ENCODE measurements around the gene CES4A.
"Not testable (repeated sequence)": the region's sequence is repeated elsewhere in the genome, so short reads cannot be mapped to it uniquely, and the experiment has no call there.

CES4A gene

DNA sequence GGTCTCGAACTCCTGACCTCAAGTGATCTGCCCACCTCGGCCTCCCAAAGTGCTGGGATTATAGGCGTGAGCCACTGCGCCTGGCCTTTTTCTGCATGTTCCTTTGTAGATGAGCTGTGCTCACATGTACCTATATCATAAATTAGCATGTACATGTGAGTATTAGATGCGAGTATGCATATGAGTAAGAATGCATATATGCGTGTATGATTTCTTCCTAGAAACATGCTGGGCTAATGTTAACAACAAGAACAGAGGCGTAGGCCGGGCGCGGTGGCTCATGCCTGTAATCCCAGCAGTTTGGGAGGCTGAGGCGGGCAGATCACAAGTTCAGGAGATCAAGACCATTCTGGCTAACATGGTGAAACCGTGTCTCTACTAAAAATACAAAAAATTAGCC is 5.2 kb downstream of the CES4A start:
- not testable (repeated sequence) for H3K4me3 Mint-ChIP-seq; H3K4me1 Mint-ChIP-seq; DNase-seq; H3K9me3 Mint-ChIP-seq; H3K27me3 Mint-ChIP-seq; H3K36me3 Mint-ChIP-seq (ENCODE audit: low read depth); H3K27ac Mint-ChIP-seq; ATAC-seq

DNA sequence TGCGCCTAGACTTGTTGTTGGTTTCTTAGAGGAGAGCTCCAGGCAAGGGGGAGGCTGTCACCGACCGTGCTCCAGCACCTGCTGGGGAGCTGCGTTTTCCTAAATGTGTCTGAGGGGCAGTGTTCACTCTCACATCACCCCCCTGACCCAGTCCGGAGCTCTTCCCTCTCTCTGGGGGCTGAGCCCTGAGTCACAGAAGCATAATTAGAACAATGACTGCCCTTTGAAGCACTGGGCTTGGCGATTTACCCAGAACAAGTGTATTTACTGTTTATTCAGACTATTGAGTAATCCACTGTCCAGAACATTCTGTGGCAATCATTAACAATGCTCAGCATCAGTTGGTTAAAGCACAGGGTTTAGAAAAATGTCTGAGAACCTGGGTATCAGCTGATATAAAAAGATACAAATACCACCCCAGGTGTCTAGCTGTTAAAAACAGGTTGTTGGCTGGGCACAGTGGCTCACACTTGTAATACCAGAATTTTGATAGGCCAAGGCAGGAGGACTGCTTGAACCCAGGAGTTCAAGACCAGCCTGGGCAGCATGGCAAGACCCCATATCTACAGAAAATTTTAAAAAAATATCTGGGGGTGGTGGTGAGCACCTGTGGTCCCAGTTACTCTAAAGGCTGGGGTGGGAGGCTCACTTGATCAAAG is 8.1 kb downstream of the CES4A start:
- DNase-seq (no peak), ATAC-seq (no peak)
- Mint-ChIP-seq H3K4me3 (no peak overlapping the region), H3K27me3 (no peaks in the 10 kb centered on the region), H3K36me3 (ENCODE audit: low read depth) (no peaks in the 10 kb centered on the region), H3K27ac (no peak overlapping the region), H3K9me3 (no peaks in the 10 kb centered on the region), H3K4me1 (peaks cover 8% of the 10 kb centered on the region)

DNA sequence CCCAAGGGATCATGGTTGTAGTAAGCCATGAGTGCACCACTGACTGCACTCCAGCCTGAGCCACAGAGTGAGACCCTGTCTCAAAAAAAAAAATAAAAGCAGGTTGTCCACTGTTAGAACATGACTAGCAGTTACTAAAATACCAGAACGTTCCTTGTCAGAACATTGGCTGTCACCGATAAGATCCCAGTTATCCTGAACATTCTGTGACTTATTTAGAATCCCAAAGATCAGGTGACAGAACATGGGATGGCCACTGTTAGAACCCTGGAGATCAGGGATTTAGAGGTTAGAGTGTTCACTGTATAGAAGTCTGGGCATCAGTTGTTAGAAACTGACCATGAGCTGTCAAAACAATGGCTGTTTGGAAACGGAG is 8.6 kb downstream of the CES4A start:
- Mint-ChIP-seq H3K4me3 (no peak overlapping the region), H3K4me1 (peaks cover 12% of the 10 kb centered on the region), H3K9me3 (no peaks in the 10 kb centered on the region), H3K27me3 (no peaks in the 10 kb centered on the region), H3K27ac (no peak overlapping the region), H3K36me3 (ENCODE audit: low read depth) (no peaks in the 10 kb centered on the region)
- no peak for ATAC-seq
- no peak for DNase-seq

DNA sequence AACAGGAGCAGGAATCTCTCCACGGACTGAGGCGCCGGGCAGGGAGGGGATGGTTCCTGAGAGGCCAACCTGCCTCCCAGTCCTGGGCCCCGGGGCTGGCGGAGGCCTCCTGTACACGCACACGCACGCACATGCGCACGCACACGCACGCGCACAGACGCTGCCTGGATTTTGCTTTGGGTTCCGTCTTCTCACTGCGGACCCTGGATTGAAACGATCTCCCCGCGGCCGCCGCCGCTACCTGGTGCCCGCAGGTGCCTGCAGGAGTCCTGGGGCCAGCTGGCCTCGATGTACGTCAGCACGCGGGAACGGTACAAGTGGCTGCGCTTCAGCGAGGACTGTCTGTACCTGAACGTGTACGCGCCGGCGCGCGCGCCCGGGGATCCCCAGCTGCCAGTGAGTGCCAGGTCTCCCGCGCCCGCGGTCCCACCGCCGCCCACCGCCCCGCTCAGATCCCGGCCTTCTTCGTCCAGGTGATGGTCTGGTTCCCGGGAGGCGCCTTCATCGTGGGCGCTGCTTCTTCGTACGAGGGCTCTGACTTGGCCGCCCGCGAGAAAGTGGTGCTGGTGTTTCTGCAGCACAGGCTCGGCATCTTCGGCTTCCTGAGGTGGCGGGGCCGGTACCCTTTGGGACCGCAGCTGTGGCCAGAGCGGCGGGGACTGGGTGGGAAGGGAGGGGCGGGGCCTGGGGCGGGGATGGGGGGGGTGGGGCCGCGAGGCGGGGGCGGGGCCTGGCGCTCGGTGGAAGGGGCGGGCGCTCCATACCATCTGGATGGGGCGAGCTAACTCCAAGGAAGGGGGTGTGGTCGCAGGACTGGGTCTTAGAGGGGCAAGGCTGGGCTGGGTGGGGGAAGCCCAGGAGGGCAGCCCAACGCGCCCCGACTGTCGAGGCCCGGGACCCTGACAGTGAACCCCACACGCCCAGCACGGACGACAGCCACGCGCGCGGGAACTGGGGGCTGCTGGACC is 12.3 kb downstream of the CES4A start:
- H3K36me3 Mint-ChIP-seq (ENCODE audit: low read depth) = no peaks in the 10 kb centered on the region
- DNase-seq (peak; percentile 48), ATAC-seq (peak; percentile 60)
- H3K27me3 Mint-ChIP-seq = no peaks in the 10 kb centered on the region
- H3K27ac Mint-ChIP-seq = peak overlapping the region; percentile 55
- H3K9me3 Mint-ChIP-seq = no peaks in the 10 kb centered on the region
- H3K4me3 Mint-ChIP-seq = peak overlapping the region; percentile 70
- peaks cover 13% of the 10 kb centered on the region for H3K4me1 Mint-ChIP-seq

DNA sequence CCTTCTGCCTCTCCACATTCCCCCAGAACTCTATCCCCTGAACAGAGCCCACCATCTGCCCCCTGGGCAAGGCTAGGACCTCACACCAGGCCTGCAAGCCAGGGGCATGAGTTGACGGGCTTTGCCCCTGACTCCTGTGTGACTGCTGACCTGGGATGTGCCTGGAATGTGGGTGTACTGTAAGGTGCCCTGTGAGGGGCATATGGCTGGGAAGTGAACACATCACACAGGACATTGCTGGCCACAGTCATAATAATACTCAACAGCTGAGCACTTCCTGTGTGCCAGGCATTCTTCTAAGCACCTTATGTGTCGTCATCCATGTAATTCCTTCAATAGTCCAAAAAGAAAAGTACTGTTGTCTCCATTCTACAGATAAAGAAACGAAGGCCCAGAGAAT is 13.3 kb downstream of the CES4A start:
- DNase-seq (no peak), ATAC-seq (no peak)
- Mint-ChIP-seq H3K4me3 (no peak overlapping the region), H3K4me1 (peaks cover 13% of the 10 kb centered on the region), H3K27me3 (no peaks in the 10 kb centered on the region), H3K27ac (no peak overlapping the region), H3K36me3 (ENCODE audit: low read depth) (no peaks in the 10 kb centered on the region), H3K9me3 (no peaks in the 10 kb centered on the region)

DNA sequence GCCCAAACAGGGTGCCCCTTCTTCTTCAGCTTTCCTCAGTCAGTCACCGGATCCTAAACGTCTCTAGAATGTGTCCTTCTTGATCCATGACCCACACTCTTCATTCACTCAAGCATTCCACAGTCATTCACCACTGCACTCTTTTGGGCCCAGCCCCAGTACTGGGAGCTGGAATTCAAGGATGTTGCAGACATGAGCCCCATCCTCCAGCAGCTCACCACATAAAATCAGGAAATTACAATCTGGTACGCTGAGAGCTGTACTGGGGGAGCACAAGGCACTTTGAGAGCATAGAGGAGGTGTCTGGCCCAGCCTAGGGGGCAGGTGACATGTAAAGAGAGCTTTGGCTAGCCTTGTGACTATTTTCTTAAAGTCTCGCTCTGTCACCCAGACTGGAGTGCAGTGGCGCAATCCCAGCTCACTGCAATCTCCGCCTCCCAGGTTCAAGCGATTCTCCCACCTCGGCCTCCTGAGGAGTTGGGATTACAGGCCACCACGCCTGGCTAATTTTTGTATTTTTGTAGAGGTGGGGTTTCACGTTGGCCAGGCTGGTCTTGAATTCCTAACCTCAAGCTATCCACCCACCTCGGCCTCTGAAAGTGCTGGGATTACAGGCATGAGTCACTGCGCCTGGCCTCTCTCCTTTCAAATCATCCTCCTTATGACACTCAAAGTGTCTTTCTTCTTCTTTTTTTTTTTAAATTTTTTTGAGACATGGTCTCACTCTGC is 18.7 kb downstream of the CES4A start:
- H3K9me3 Mint-ChIP-seq = no peaks in the 10 kb centered on the region
- H3K4me1 Mint-ChIP-seq = peaks cover 2% of the 10 kb centered on the region
- H3K36me3 Mint-ChIP-seq (ENCODE audit: low read depth) = no peaks in the 10 kb centered on the region
- no peak for ATAC-seq
- no peaks in the 10 kb centered on the region for H3K27me3 Mint-ChIP-seq
- no peak for DNase-seq
- no peak overlapping the region for H3K4me3 Mint-ChIP-seq
- H3K27ac Mint-ChIP-seq = no peak overlapping the region

DNA sequence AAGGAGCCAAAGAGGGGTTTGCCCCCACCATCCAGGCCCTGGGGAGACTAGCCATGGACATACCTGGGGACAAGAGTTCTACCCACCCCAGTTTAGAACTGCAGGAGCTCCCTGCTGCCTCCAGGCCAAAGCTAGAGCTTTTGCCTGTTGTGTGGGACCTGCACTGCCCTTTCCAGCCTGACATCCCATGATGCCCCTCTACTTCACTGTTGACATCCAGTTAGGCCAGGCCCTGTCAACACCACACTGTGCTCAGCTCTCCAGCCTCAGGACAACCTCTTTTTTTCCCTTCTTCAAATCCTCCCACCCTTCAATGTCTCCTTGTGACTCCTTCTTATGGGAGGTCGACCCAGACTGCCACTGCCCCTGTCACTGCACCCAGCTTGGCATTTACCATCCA is 20.8 kb downstream of the CES4A start:
- DNase-seq (no peak), ATAC-seq (no peak)
- Mint-ChIP-seq H3K4me1 (peaks cover 7% of the 10 kb centered on the region), H3K4me3 (no peak overlapping the region), H3K9me3 (no peaks in the 10 kb centered on the region), H3K27me3 (no peaks in the 10 kb centered on the region), H3K36me3 (ENCODE audit: low read depth) (no peaks in the 10 kb centered on the region), H3K27ac (no peak overlapping the region)

DNA sequence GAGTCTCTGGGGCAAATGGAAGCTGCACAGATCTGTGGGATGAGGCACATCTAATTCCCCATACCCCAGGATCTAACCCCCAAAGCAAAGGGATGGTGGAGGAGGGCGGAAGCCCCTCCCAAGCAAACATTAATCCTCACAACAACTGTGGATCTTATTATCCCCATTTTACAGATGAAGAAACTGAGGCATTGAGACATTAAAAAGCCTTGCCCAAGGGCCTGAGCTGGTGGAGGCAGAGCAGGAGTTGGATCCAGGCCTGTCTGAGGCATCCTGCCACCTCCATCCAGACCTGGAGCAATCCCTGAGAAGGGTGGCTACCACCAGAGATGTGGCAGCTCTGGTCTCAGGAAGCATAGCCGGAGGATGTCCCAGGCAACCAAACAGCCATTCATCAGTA is 22.9 kb downstream of the CES4A start:
- Mint-ChIP-seq H3K36me3 (ENCODE audit: low read depth) (no peaks in the 10 kb centered on the region), H3K9me3 (no peaks in the 10 kb centered on the region), H3K27me3 (peaks cover 4% of the 10 kb centered on the region), H3K4me3 (no peak overlapping the region), H3K27ac (no peak overlapping the region), H3K4me1 (peaks cover 18% of the 10 kb centered on the region)
- ATAC-seq = no peak
- DNase-seq = no peak

DNA sequence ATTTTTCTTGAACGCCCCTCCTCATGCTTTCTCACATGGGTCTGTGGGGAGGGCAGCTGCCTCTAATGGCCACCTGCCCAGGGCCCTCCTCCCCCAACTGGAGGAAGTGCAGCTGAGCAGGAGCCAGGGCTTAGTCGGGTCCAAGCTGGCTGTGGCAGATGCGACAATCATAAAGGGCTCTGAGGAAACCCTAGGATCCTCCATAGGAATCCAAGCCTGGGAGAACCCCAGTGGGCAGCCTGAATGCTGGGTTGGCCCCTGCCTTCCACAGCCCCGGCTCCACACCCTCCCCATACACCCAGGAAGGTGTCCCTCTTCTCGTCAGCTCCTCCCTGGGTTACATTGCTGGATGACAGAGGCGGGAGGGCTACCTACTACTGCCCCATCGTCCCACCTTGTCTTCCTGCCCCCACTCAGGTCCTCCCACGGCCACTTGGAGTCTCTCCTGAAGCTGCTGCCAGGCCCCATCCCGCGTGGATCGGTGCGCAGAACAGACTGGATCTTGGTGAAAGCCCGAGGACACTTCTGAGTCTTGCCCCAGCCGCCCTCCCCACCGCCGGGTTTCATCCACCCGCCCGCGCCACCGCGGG is 24.9 kb downstream of the CES4A start:
- DNase-seq = no peak
- no peak for ATAC-seq
- Mint-ChIP-seq H3K9me3 (no peaks in the 10 kb centered on the region), H3K27ac (peak overlapping the region; percentile 42), H3K27me3 (peaks cover 4% of the 10 kb centered on the region), H3K4me3 (peak overlapping the region; percentile 70), H3K4me1 (peaks cover 16% of the 10 kb centered on the region), H3K36me3 (ENCODE audit: low read depth) (no peaks in the 10 kb centered on the region)

DNA sequence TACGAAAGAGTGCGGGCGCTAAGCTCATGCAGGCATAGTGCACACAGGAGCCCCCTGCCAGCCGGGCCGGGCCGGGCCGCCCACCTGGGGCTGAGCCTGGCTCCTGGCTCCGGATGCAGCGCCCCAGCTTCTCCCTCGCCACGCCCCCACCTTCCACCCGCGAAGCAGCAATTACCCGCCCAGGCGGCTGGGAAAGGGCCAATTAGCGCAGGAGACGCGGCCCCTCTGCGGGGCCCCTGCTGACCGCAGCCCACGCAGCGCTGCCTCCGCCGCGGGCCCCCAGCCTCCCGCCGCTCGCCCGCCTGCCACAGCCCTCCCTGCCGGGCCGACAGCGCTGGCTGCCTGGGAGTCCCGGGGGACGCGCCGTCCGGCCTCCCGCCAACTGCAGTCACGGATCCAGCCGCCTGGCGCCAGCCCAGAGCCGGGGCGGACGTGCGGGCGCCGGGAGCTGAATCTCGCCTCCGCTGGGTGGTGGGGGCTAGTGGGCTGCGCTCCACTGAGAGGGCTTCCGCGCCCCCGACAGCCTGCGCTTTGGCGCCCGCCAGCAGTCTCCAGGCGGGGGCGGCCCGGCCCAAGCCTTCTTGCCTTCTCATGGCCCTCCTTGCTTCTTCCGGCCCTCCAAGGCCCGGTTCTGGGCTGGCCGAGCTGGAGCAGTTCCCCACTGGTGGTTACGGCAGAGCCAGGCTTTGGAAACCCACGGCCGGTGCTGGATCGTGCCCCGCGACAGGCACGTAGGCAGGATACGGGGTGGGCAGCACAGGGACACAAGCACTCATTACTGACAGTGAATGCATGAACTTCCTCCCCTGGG is 25.6 kb downstream of the CES4A start:
- Mint-ChIP-seq H3K4me3 (peak overlapping the region; percentile 72), H3K9me3 (no peaks in the 10 kb centered on the region), H3K36me3 (ENCODE audit: low read depth) (no peaks in the 10 kb centered on the region), H3K27ac (peak overlapping the region; percentile 56), H3K27me3 (peaks cover 4% of the 10 kb centered on the region), H3K4me1 (peaks cover 16% of the 10 kb centered on the region)
- peak; percentile 84 for DNase-seq
- peak; percentile 58 for ATAC-seq

DNA sequence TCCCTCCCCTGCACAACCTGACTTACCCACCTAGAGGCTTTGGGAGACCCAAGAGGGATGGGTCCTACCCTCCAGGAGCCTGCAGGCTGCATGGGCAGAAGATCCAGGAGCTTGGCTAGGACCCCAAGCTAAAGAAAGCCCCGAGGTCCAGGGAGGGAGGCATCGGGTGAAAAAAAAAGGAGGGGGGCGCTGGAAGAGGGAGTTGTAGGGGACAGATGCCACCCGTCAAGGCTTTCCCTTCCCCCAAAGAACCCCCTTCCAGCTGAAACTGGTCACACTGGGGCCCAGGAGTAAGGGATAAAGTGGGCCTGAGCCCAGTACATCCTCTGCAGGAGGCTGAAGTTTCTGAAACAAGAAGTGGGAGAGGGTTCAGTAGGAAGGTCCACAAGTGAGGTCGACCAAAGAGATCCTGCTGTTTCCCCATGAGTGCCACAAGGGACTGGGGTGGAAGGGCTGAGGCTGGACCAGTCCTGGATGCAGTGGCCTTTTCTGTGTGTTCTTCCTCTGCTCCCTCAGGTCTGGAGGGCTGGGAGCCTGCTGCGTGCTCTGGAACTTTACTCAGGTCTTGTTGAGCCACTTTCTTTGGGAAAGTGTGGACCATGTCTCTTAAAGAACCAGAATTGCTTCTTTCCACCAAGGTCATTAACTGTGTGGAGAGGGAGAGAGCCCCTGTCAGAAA is 26.4 kb downstream of the CES4A start:
- no peak for ATAC-seq
- Mint-ChIP-seq H3K27ac (no peak overlapping the region), H3K4me3 (peak overlapping the region; percentile 72), H3K27me3 (peaks cover 4% of the 10 kb centered on the region), H3K4me1 (peaks cover 16% of the 10 kb centered on the region), H3K9me3 (no peaks in the 10 kb centered on the region), H3K36me3 (ENCODE audit: low read depth) (no peaks in the 10 kb centered on the region)
- DNase-seq = no peak

DNA sequence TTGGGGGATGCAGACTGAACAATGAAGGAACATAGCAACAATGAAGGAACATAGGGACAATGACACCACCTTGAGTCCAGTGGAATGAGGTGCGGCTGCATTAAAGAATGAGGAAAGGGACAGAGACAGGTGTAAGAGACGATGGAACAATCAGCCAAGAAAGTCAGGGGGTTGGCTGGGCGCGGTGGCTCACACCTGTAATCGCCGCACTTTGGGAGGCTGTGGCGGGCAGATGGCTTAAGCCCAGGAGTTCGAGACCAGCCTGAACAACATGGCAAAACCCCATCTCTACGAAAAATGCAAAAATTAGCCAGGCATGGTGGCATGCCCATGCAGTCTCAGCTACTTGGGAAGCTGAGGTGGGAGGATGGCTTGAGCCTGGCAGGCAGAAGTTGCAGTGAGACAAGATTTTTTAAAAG is 26.9 kb downstream of the CES4A start:
- no peaks in the 10 kb centered on the region for H3K9me3 Mint-ChIP-seq
- DNase-seq (no peak), ATAC-seq (no peak)
- H3K36me3 Mint-ChIP-seq (ENCODE audit: low read depth) = no peaks in the 10 kb centered on the region
- no peak overlapping the region for H3K27ac Mint-ChIP-seq
- peaks cover 4% of the 10 kb centered on the region for H3K27me3 Mint-ChIP-seq
- H3K4me1 Mint-ChIP-seq = peaks cover 16% of the 10 kb centered on the region
- peak overlapping the region; percentile 72 for H3K4me3 Mint-ChIP-seq

DNA sequence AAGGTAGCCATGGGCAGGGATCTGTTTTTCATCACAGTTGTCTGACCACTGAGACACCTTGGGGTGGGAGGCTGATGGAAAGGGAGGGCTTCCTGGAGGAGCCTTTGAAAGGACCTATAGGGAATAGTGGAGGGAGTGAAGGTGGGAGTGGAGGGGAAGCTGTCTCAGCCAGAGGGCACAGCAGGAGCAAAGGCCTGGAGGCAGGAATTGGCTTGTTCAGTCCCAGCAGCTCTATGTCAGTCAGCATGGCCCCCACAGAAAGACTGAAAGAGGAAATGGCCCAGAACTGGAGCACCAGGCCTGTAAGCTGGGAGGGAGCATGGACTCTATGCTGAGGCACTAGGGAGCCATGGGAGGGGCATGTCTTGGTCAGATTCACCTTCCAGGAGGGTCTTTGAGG is 27.8 kb downstream of the CES4A start:
- no peak for ATAC-seq
- Mint-ChIP-seq H3K4me3 (no peak overlapping the region), H3K27me3 (peaks cover 4% of the 10 kb centered on the region)

More for the DNA sequence above, 27.8 kb downstream of the CES4A start:
- no peak for DNase-seq
- H3K4me1 Mint-ChIP-seq = peaks cover 16% of the 10 kb centered on the region
- no peaks in the 10 kb centered on the region for H3K36me3 Mint-ChIP-seq (ENCODE audit: low read depth)
- no peaks in the 10 kb centered on the region for H3K9me3 Mint-ChIP-seq
- H3K27ac Mint-ChIP-seq = no peak overlapping the region

All from activated naive CD8-positive, alpha-beta T cell treated with anti-CD3 and anti-CD28 coated beads, Interleukin-2, amount 50 U/mL, for 24 hours (primary cell).